ENCODE measurements around the gene KRTAP12-4. TPM values are rescaled to one million over a fixed set of nuclear protein-coding genes. Genes with fewer than 3 reads are reported as not detected.

KRTAP12-4 gene
- total RNA-seq, 4 donors from 2014 or later = not detected

- intact Hi-C loops (cut with DNase I; ENCODE audit: low total_unique reads) = no loop called here
- H3K4me3 ChIP-seq = no peak overlapping the region
- DNase-seq = no peak
- TF ChIP-seq POLR2A (IDR thresholded peaks at IDR 0.05) (no peak), CTCF (IDR thresholded peaks at IDR 0.05) (no peak), EP300 (IDR thresholded peaks at IDR 0.05; ENCODE audit: low read depth) (no peak), POLR2AphosphoS5 (IDR thresholded peaks at IDR 0.05) (no peak)
- WGBS, 2 donors (ENCODE audit: low coverage in 1 of 2) = 90% methylated on average over 8 of the region's 8 CpGs; no CpG with 5 or more reads in 1 of the 2 donors
- H3K27me3 ChIP-seq = peaks cover 70% of the 10 kb centered on the region
- H3K4me1 ChIP-seq = no peaks in the 10 kb centered on the region
- H3K9me3 ChIP-seq = peaks cover 10% of the 10 kb centered on the region in 2 donors
- H3K27ac ChIP-seq = no peak overlapping the region
- H3K36me3 ChIP-seq = no peaks in the 10 kb centered on the region
- in situ Hi-C loops (cut with MboI; ENCODE audit: low pct_ligation_motif_present in 1 of 4, low pct_unique_long_range_greater_than_20kb in 1 of 4, low sequenced_read_pairs in 3 of 4) = loop anchor here in 2 of 4 donors (25.0 kb wide), 1 partner anchor 108 kb away; the partner anchor contains the start of genes KRTAP10-5 (in 2 of the 2) and KRTAP10-6 (in 2 of the 2)
These were observed 41.2 kb upstream of the KRTAP12-4 start for GRCh38 chr21:44695641-44696040.

- H3K4me3 ChIP-seq = no peak overlapping the region
- intact Hi-C loops (cut with DNase I; ENCODE audit: low total_unique reads) (no loop called here), in situ Hi-C loops (cut with MboI; ENCODE audit: low pct_ligation_motif_present in 1 of 4, low pct_unique_long_range_greater_than_20kb in 1 of 4, low sequenced_read_pairs in 3 of 4) (loop anchor here in 2 of 4 donors (25.0 kb wide), 1 partner anchor 108 kb away; the partner anchor contains the start of genes KRTAP10-5 (in 2 of the 2) and KRTAP10-6 (in 2 of the 2))
- no peaks in the 10 kb centered on the region for H3K4me1 ChIP-seq
- no peaks in the 10 kb centered on the region for H3K36me3 ChIP-seq
- H3K27ac ChIP-seq = no peak overlapping the region
- 78 to 88% methylated on average over 1 to 8 of the region's 8 CpGs for WGBS, 2 donors (ENCODE audit: low coverage in 1 of 2)
- H3K27me3 ChIP-seq = peaks cover 66% of the 10 kb centered on the region
- H3K9me3 ChIP-seq = peaks cover 10% of the 10 kb centered on the region in 2 donors
- no peak for DNase-seq
- TF ChIP-seq POLR2A (IDR thresholded peaks at IDR 0.05) (no peak), POLR2AphosphoS5 (IDR thresholded peaks at IDR 0.05) (no peak), EP300 (IDR thresholded peaks at IDR 0.05; ENCODE audit: low read depth) (no peak), CTCF (IDR thresholded peaks at IDR 0.05) (no peak)
These were observed 40.7 kb upstream of the KRTAP12-4 start for GRCh38 chr21:44695184-44695583.

- Histone ChIP-seq H3K4me3 (no peak overlapping the region), H3K9me3 (peaks cover 10% of the 10 kb centered on the region in 2 donors), H3K27ac (no peak overlapping the region), H3K36me3 (no peaks in the 10 kb centered on the region), H3K4me1 (no peaks in the 10 kb centered on the region), H3K27me3 (peaks cover 65% of the 10 kb centered on the region)
- no peak for DNase-seq
- no peak for TF ChIP-seq CTCF (IDR thresholded peaks at IDR 0.05)
- no peak for TF ChIP-seq POLR2A (IDR thresholded peaks at IDR 0.05)
- TF ChIP-seq POLR2AphosphoS5 (IDR thresholded peaks at IDR 0.05) = no peak
- TF ChIP-seq EP300 (IDR thresholded peaks at IDR 0.05; ENCODE audit: low read depth) = no peak
- in situ Hi-C loops (cut with MboI; ENCODE audit: low pct_ligation_motif_present in 1 of 4, low pct_unique_long_range_greater_than_20kb in 1 of 4, low sequenced_read_pairs in 3 of 4) = loop anchor here in 2 of 4 donors (25.0 kb wide), 1 partner anchor 107 kb away; the partner anchor contains the start of genes KRTAP10-5 (in 2 of the 2) and KRTAP10-6 (in 2 of the 2)
- 59% methylated on average over 11 of the region's 11 CpGs; no CpG with 5 or more reads in 1 of the 2 donors for WGBS, 2 donors (ENCODE audit: low coverage in 1 of 2)
- intact Hi-C loops (cut with DNase I; ENCODE audit: low total_unique reads) = no loop called here
These were observed 40.3 kb upstream of the KRTAP12-4 start for GRCh38 chr21:44694776-44695175.

- H3K4me1 ChIP-seq = no peaks in the 10 kb centered on the region
- TF ChIP-seq POLR2AphosphoS5 (IDR thresholded peaks at IDR 0.05) (no peak), CTCF (IDR thresholded peaks at IDR 0.05) (no peak), POLR2A (IDR thresholded peaks at IDR 0.05) (no peak), EP300 (IDR thresholded peaks at IDR 0.05; ENCODE audit: low read depth) (no peak)
- peaks cover 10% of the 10 kb centered on the region in 2 donors for H3K9me3 ChIP-seq
- DNase-seq = no peak
- in situ Hi-C loops (cut with MboI; ENCODE audit: low pct_ligation_motif_present in 1 of 4, low pct_unique_long_range_greater_than_20kb in 1 of 4, low sequenced_read_pairs in 3 of 4) = loop anchor here in 2 of 4 donors (25.0 kb wide), 1 partner anchor 106 kb away; the partner anchor contains the start of genes KRTAP10-5 (in 2 of the 2) and KRTAP10-6 (in 2 of the 2)
- no peak overlapping the region for H3K4me3 ChIP-seq
- intact Hi-C loops (cut with DNase I; ENCODE audit: low total_unique reads) = no loop called here
- no peak overlapping the region for H3K27ac ChIP-seq
- H3K36me3 ChIP-seq = no peaks in the 10 kb centered on the region
- WGBS, 2 donors (ENCODE audit: low coverage in 1 of 2) = 50 to 60% methylated on average over 2 of the region's 2 CpGs
- peaks cover 55% of the 10 kb centered on the region for H3K27me3 ChIP-seq
These were observed 38.5 kb upstream of the KRTAP12-4 start for GRCh38 chr21:44692798-44693512.
